Spinal cord (tissue), 10 donors: ENCODE data around the gene TGM1. TPM values are rescaled to one million over a fixed set of nuclear protein-coding genes. Genes with fewer than 3 reads are reported as not detected.

Experiments used
- DNase-seq, 6 donors: peaks; one replicate each; pipeline versions ENCODE4 v3.0.0 to v3.0.0-alpha.2; 2013 to 2015; ENCODE audit warnings: low spot score in 6 of 6, low read depth in 4 of 6
- H3K27ac ChIP-seq: one replicate; pipeline ENCODE4 v1.5.1; 2013; ENCODE audit warnings: low read depth, low read length, control low read depth
- H3K27me3 ChIP-seq: one replicate; pipeline ENCODE4 v1.6.1; 2013; ENCODE audit warnings: low read length; ENCODE audit not compliant: control insufficient read depth, insufficient read depth
- H3K36me3 ChIP-seq: one replicate; pipeline ENCODE4 v1.6.1; 2013; ENCODE audit warnings: low read length; ENCODE audit not compliant: control insufficient read depth, insufficient read depth
- H3K4me1 ChIP-seq: one replicate; pipeline ENCODE4 v1.6.1; 2013; ENCODE audit warnings: low read length; ENCODE audit not compliant: control insufficient read depth, insufficient read depth
- H3K4me3 ChIP-seq: one replicate; pipeline ENCODE4 v1.5.1; 2013; ENCODE audit warnings: low read depth, low read length, control low read depth
- H3K9me3 ChIP-seq: one replicate; pipeline ENCODE4 v1.6.1; 2013; ENCODE audit warnings: low read length; ENCODE audit not compliant: control insufficient read depth, insufficient read depth
- WGBS: methylation state at CpG from one replicate; pipeline ENCODE4 v1.1.5; 2013; ENCODE audit warnings: missing lambda C conversion rate; ENCODE audit not compliant: insufficient coverage; 5-methylcytosine and 5-hydroxymethylcytosine counted together
- polyA plus RNA-seq, 2 donors: library from polyadenylated mRNA; unstranded; fragments of 120-200 nt; gene quantifications; one replicate each; pipeline ENCODE4 v1.2.1, GENCODE V29; 2013; ENCODE audit not compliant: insufficient read length in 2 of 2
- total RNA-seq, 2 donors: library from RNA; depleted of rRNA in 1 of 2; stranded (reverse); fragments of 120-200 nt in 1 of 2; fragments of >200 nt in 1 of 2; gene quantifications; one replicate each; pipeline versions ENCODE4 v1.2.3 to v1.2.4, GENCODE V29; 2013 to 2014
- donor health status: healthy.

The TGM1 gene
- total and polyA plus RNA-seq, 4 donors = 0.99 to 6.2 (median 5.5) TPM

DNA sequence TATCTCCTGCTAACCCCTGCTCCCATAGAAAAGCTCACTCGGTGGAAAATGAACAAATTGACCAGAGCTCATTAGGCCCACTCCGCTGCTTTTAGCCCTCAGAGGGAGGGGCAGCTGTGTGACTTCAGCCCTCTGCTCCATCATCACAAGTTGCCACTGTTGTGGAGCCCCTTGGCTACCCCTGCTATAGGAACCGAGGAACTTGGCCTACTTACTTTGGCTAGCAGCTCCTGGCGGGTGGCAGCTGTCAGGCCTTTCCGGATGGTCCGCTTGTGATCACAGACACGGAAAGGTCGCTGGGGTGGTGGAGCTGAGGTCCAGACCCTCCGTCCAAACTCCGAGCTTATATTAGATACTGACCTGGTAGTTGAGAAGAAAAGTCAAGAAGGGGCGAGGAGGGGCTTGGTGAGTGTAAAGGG is 44.2 kb upstream of the TGM1 start:
- Histone ChIP-seq H3K27me3 (no peaks in the 10 kb centered on the region), H3K36me3 (peaks cover 69% of the 10 kb centered on the region), H3K4me3 (no peak overlapping the region), H3K4me1 (peaks cover 25% of the 10 kb centered on the region), H3K27ac (no peak overlapping the region), H3K9me3 (no peaks in the 10 kb centered on the region)
- 80% methylated on average over 10 of the region's 11 CpGs for WGBS
- no peak for DNase-seq

DNA sequence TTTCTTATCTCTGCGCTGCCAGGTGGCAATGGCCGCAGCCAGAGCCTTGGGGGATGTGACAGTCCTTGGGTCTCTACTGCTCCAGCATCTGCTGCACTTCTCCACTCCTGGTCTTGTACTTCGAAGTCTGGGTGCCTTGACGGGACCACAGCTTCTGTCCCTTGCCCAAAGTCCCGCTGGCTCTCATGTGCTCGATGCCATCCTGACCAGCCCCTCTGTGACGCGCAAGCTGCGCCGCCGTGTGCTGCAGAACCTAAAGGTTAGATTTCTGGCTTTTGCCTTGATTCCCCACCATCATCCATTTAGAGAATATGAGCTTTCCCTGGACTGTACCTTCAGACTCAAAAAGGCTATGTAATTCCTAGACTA is 41.0 kb upstream of the TGM1 start:
- DNase-seq = no peak
- Histone ChIP-seq H3K27me3 (no peaks in the 10 kb centered on the region), H3K27ac (no peak overlapping the region), H3K36me3 (peaks cover 64% of the 10 kb centered on the region), H3K4me3 (no peak overlapping the region), H3K4me1 (peaks cover 16% of the 10 kb centered on the region), H3K9me3 (no peaks in the 10 kb centered on the region)
- WGBS = 100% methylated on average over 11 of the region's 11 CpGs

DNA sequence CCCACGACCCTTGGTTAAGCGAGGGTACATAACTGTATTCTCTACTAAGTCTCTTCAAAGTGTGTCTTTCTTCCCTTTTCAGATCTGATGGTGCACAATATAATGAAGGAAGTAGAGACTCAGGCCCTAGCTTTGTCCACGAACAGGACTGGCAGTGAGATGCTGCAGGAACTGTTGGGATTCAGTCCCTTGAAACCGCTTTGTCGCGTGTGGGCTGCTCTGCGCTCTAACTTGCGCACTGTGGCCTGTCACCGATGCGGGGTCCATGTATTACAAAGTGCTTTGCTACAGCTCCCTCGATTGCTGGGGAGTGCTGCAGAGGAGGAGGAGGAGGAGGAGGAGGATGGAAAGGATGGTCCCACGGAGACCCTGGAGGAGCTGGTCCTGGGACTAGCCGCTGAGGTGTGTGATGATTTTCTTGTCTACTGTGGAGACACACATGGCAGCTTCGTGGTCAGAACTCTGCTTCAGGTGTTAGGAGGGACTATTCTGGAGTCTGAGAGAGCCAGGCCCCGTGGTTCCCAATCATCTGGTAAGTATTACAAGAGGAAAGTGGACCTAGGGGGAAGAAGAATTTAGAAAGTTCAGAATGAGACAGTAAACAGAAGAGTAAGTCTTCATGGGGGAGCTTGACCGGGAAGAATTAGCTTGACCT is 37.5 kb upstream of the TGM1 start:
- no peak overlapping the region for H3K27ac ChIP-seq
- WGBS = 33% methylated on average over 14 of the region's 16 CpGs
- H3K27me3 ChIP-seq = no peaks in the 10 kb centered on the region
- peaks cover 18% of the 10 kb centered on the region for H3K4me1 ChIP-seq
- H3K4me3 ChIP-seq = peak overlapping the region; percentile 71
- H3K36me3 ChIP-seq = peaks cover 54% of the 10 kb centered on the region
- no peaks in the 10 kb centered on the region for H3K9me3 ChIP-seq
- no peak for DNase-seq

GRCh38 chr14:24299255-24300191 is 36.5 kb upstream of the TGM1 start, which contains the start of the genes DHRS1 and NOP9:
DHRS1 (minus strand) TSS chr14:24299780; CDS start chr14:24299106, 674 bp downstream.
NOP9 (plus strand) TSS chr14:24299850; CDS start chr14:24299955, 105 bp downstream.
- DNase-seq = peak; percentile 75 to 96 (median 82)
- H3K4me3 ChIP-seq = peak within 1 kb of the TSS; percentile 71
- peak within 1 kb of the TSS; percentile 62 for H3K27ac ChIP-seq
- H3K36me3 ChIP-seq = peaks cover 47% of the 10 kb centered on the region
- no peaks in the 10 kb centered on the region for H3K9me3 ChIP-seq
- no peaks in the 10 kb centered on the region for H3K27me3 ChIP-seq
- under 1% methylated on average over 75 of the region's 75 CpGs for WGBS
- peaks cover 18% of the 10 kb centered on the region for H3K4me1 ChIP-seq

DNA sequence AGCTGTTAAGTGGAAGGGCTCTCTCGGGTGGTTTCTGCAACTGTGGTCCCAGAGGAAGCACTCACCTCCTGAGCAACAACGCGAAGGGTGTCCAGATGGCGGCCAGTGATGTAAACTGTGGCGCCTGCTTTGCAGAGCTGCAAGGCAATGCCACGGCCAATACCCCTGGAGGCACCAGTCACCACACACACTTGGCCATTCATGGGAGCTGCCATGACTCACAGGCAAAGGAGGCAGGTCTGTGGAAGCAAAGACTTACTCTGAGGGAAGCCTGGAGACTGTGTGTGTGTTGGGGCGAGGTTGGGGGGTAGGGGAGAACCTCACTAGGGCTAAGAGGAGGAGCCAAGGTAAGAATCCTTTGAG is 35.9 kb upstream of the TGM1 start:
- peak overlapping the region; percentile 62 for H3K27ac ChIP-seq
- H3K9me3 ChIP-seq = no peaks in the 10 kb centered on the region
- 53% methylated on average over 5 of the region's 7 CpGs for WGBS
- peaks cover 40% of the 10 kb centered on the region for H3K36me3 ChIP-seq
- no peaks in the 10 kb centered on the region for H3K27me3 ChIP-seq
- H3K4me3 ChIP-seq = peak overlapping the region; percentile 71
- no peak for DNase-seq
- peaks cover 18% of the 10 kb centered on the region for H3K4me1 ChIP-seq

DNA sequence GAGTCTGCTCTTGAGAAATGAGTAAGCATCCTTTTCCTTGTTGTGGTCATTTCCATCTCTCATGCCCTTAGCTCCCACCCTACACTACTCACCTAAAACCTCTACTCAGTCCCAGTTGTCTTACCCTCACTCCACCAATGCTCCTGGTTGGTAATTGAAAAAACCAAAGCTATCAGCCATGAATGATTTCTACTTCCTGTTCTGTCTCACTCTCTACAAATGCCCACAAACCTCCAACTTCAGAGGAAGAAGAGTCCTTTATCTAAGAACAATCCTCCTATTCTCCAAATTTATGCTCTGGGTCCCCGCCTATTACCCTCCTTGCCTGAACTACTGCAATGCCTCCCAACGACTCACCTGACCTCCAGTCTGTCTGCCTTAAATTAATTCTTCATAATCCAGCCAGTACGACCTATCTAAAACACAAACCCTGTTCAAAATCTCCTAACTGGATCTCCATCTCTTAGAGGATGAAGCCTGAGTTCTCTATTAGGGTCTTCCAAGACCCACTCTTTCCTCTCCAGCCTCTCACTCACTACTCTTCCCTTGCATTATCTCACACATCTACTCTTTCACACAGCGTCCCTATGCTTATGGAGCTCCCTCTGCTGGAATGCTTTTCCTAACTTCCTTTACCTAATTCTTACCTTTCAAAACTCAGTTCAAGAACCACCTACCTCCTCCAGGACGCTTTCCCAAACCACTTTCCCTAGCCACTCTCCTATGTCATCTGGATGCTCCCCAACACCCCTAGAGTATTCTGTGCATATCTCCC is 34.4 kb upstream of the TGM1 start:
- no peak overlapping the region for H3K4me3 ChIP-seq
- peaks cover 18% of the 10 kb centered on the region for H3K4me1 ChIP-seq
- no peak overlapping the region for H3K27ac ChIP-seq
- DNase-seq = peak in 1 of 6 donors; percentile 49
- no peaks in the 10 kb centered on the region for H3K27me3 ChIP-seq
- peaks cover 35% of the 10 kb centered on the region for H3K36me3 ChIP-seq
- H3K9me3 ChIP-seq = no peaks in the 10 kb centered on the region
- WGBS = 49% methylated on average over 5 of the region's 5 CpGs

DNA sequence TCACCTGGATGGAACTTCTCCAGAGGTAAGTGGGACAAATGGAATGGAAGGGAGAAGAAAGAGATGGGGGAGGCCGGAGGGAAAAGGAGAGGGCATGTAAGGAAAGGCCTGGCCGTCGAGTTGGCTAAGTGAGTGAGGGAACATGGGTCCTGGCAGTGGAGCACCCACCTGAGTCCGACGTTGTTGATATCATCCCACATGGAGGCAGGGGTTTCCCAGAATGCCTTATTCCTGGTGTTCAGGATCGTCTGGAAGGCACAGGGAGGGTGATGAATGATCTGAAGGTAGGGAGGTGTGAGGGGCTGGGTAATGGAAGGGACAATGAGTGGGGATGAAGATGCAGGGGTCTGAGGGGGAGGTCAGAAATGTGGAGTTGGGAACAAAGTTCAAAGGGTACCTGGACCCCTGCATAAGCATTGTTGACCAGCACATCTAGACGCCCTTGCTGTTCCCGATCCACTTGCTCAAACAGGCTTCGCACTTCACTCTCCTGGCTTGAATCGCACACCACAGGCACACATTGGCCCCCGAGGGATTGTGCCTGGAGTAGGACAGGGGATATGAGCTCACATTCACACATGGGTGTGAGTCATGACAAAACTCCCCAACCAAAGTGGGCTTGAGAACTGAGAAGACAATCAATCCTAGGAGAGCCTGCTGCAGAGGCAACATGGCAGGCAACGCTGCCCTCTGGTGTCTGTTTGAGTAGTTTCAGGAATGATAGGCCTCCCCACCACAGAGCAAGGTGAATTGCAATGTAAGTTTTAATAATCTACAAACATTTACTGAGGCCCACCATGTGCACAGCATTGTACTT is 33.6 kb upstream of the TGM1 start:
- H3K36me3 ChIP-seq = peaks cover 37% of the 10 kb centered on the region
- H3K4me1 ChIP-seq = peaks cover 18% of the 10 kb centered on the region
- H3K4me3 ChIP-seq = no peak overlapping the region
- WGBS = 75% methylated on average over 8 of the region's 12 CpGs
- peak in 3 of 6 donors; percentile 48 to 88 (median 82) for DNase-seq
- no peaks in the 10 kb centered on the region for H3K27me3 ChIP-seq
- no peaks in the 10 kb centered on the region for H3K9me3 ChIP-seq
- no peak overlapping the region for H3K27ac ChIP-seq

- H3K36me3 ChIP-seq = peaks cover 49% of the 10 kb centered on the region
- no peak overlapping the region for H3K27ac ChIP-seq
- no peaks in the 10 kb centered on the region for H3K9me3 ChIP-seq
- no peaks in the 10 kb centered on the region for H3K27me3 ChIP-seq
- H3K4me3 ChIP-seq = no peak overlapping the region
- peaks cover 1% of the 10 kb centered on the region for H3K4me1 ChIP-seq
- DNase-seq = no peak
- no CpG with 5 or more reads among the region's 2 CpGs for WGBS
Observed at GRCh38 chr14:24293525-24293924, 30.5 kb upstream of the TGM1 start.
